IPS-18a (cell line): Measurements from ENCODE around the gene KLHDC3.
A peak's percentile ranks its signal among the peaks of the same experiment; 100 is the strongest.
"Not testable (repeated sequence)": the region's sequence is repeated elsewhere in the genome, so short reads cannot be mapped to it uniquely, and the experiment has no call there.

Source experiments
- H3K27ac ChIP-seq: one replicate; pipeline ENCODE4 v1.5.1; 2013; ENCODE audit warnings: low read length
- H3K27me3 ChIP-seq: one replicate; pipeline ENCODE4 v1.6.1; 2013; ENCODE audit warnings: mild to moderate bottlenecking, low read length; ENCODE audit not compliant: control insufficient read depth, insufficient read depth
- H3K36me3 ChIP-seq: one replicate; pipeline ENCODE4 v1.6.1; 2013; ENCODE audit warnings: low read depth, low read length; ENCODE audit not compliant: control insufficient read depth
- H3K4me1 ChIP-seq: one replicate; pipeline ENCODE4 v1.6.1; 2013; ENCODE audit warnings: low read depth, low read length; ENCODE audit not compliant: control insufficient read depth
- H3K4me3 ChIP-seq: one replicate; pipeline ENCODE4 v1.5.1; 2013; ENCODE audit warnings: low read length
- H3K9ac ChIP-seq: one replicate; pipeline ENCODE4 v1.6.1; 2013; ENCODE audit warnings: mild to moderate bottlenecking, low read length, moderate library complexity
- H3K9me3 ChIP-seq: one replicate; pipeline ENCODE4 v1.6.1; 2013; ENCODE audit warnings: low read depth, low read length; ENCODE audit not compliant: control insufficient read depth

The KLHDC3 gene

GRCh38 chr6:42996513-42996912, 17.5 kb upstream of the KLHDC3 start:
- no peaks in the 10 kb centered on the region for H3K27me3 ChIP-seq
- H3K27ac ChIP-seq: no peak overlapping the region
- no peaks in the 10 kb centered on the region for H3K9me3 ChIP-seq
- H3K36me3 ChIP-seq: peaks cover 3% of the 10 kb centered on the region
- no peak overlapping the region for H3K9ac ChIP-seq
- H3K4me1 ChIP-seq: no peaks in the 10 kb centered on the region
- no peak overlapping the region for H3K4me3 ChIP-seq

GRCh38 chr6:42998205-42998604, 15.8 kb upstream of the KLHDC3 start:
- H3K9ac ChIP-seq, H3K4me1 ChIP-seq, H3K4me3 ChIP-seq, H3K9me3 ChIP-seq, H3K27me3 ChIP-seq, H3K36me3 ChIP-seq, H3K27ac ChIP-seq: not testable (repeated sequence)

- Histone ChIP-seq H3K9ac (no peak overlapping the region), H3K9me3 (no peaks in the 10 kb centered on the region), H3K36me3 (peaks cover 5% of the 10 kb centered on the region), H3K27me3 (no peaks in the 10 kb centered on the region), H3K27ac (no peak overlapping the region), H3K4me1 (no peaks in the 10 kb centered on the region), H3K4me3 (no peak overlapping the region)
Measured at GRCh38 chr6:43001843-43002242, 12.2 kb upstream of the KLHDC3 start.

GRCh38 chr6:43005844-43006243, 8.2 kb upstream of the KLHDC3 start:
- H3K27ac ChIP-seq: no peak overlapping the region
- peaks cover 40% of the 10 kb centered on the region for H3K36me3 ChIP-seq
- no peak overlapping the region for H3K4me3 ChIP-seq
- no peaks in the 10 kb centered on the region for H3K27me3 ChIP-seq
- no peak overlapping the region for H3K9ac ChIP-seq
- no peaks in the 10 kb centered on the region for H3K4me1 ChIP-seq
- no peaks in the 10 kb centered on the region for H3K9me3 ChIP-seq

GRCh38 chr6:43006251-43006650, 7.8 kb upstream of the KLHDC3 start:
- H3K27me3 ChIP-seq: no peaks in the 10 kb centered on the region
- H3K9ac ChIP-seq: no peak overlapping the region
- H3K27ac ChIP-seq: no peak overlapping the region
- H3K9me3 ChIP-seq: no peaks in the 10 kb centered on the region
- H3K36me3 ChIP-seq: peaks cover 44% of the 10 kb centered on the region
- no peaks in the 10 kb centered on the region for H3K4me1 ChIP-seq
- no peak overlapping the region for H3K4me3 ChIP-seq

GRCh38 chr6:43007126-43007525, 6.9 kb upstream of the KLHDC3 start:
- Histone ChIP-seq H3K27ac (no peak overlapping the region), H3K36me3 (peaks cover 52% of the 10 kb centered on the region), H3K9ac (no peak overlapping the region), H3K27me3 (no peaks in the 10 kb centered on the region), H3K4me3 (no peak overlapping the region), H3K4me1 (no peaks in the 10 kb centered on the region), H3K9me3 (no peaks in the 10 kb centered on the region)

GRCh38 chr6:43009124-43009523, 4.9 kb upstream of the KLHDC3 start:
- H3K4me1 ChIP-seq: no peaks in the 10 kb centered on the region
- no peak overlapping the region for H3K27ac ChIP-seq
- H3K36me3 ChIP-seq: peaks cover 54% of the 10 kb centered on the region
- no peak overlapping the region for H3K4me3 ChIP-seq
- no peaks in the 10 kb centered on the region for H3K27me3 ChIP-seq
- no peak overlapping the region for H3K9ac ChIP-seq
- H3K9me3 ChIP-seq: no peaks in the 10 kb centered on the region

GRCh38 chr6:43011207-43011606, 2.8 kb upstream of the KLHDC3 start:
- H3K9ac ChIP-seq: no peak overlapping the region
- H3K27me3 ChIP-seq: no peaks in the 10 kb centered on the region
- no peaks in the 10 kb centered on the region for H3K9me3 ChIP-seq
- H3K4me3 ChIP-seq: no peak overlapping the region
- H3K27ac ChIP-seq: no peak overlapping the region
- no peaks in the 10 kb centered on the region for H3K4me1 ChIP-seq
- H3K36me3 ChIP-seq: peaks cover 50% of the 10 kb centered on the region

- no peaks in the 10 kb centered on the region for H3K9me3 ChIP-seq
- H3K4me1 ChIP-seq: no peaks in the 10 kb centered on the region
- peaks cover 44% of the 10 kb centered on the region for H3K36me3 ChIP-seq
- H3K27ac ChIP-seq: no peak overlapping the region
- H3K9ac ChIP-seq: no peak overlapping the region
- H3K27me3 ChIP-seq: no peaks in the 10 kb centered on the region
- no peak overlapping the region for H3K4me3 ChIP-seq
Measured at GRCh38 chr6:43012364-43012763, 1.7 kb upstream of the KLHDC3 start.

GRCh38 chr6:43013097-43013842, 779 bp upstream of the KLHDC3 start:
- H3K9ac ChIP-seq: peak overlapping the region; percentile 49
- no peaks in the 10 kb centered on the region for H3K27me3 ChIP-seq
- H3K36me3 ChIP-seq: peaks cover 45% of the 10 kb centered on the region
- H3K4me3 ChIP-seq: peak overlapping the region; percentile 76
- no peaks in the 10 kb centered on the region for H3K4me1 ChIP-seq
- no peaks in the 10 kb centered on the region for H3K9me3 ChIP-seq
- no peak overlapping the region for H3K27ac ChIP-seq

GRCh38 chr6:43014434-43014909, 423 bp downstream of the KLHDC3 start:
- H3K36me3 ChIP-seq: peaks cover 44% of the 10 kb centered on the region
- peak overlapping the region; percentile 47 for H3K27ac ChIP-seq
- H3K4me1 ChIP-seq: no peaks in the 10 kb centered on the region
- H3K4me3 ChIP-seq: peak overlapping the region; percentile 76
- H3K9me3 ChIP-seq: no peaks in the 10 kb centered on the region
- peak overlapping the region; percentile 71 for H3K9ac ChIP-seq
- no peaks in the 10 kb centered on the region for H3K27me3 ChIP-seq
